Effector memory CD4-positive, alpha-beta T cell (primary cell): ENCODE data around the gene HEBP2.

Experiments
- DNase-seq, 3 donors: peaks; one replicate each; pipeline ENCODE4 v3.0.0-alpha.2; 2020
- H3K27ac ChIP-seq: 2 replicates; pipeline ENCODE4 v1.7.0; 2013; ENCODE audit warnings: mild to moderate bottlenecking, low read length, moderate library complexity; ENCODE audit not compliant: insufficient read depth, poor library complexity, severe bottlenecking
- H3K27me3 ChIP-seq: replicated peaks from 2 replicates; pipeline ENCODE4 v1.7.0; 2013; ENCODE audit warnings: mild to moderate bottlenecking, low read length; ENCODE audit not compliant: insufficient read depth, control insufficient read depth, poor library complexity, severe bottlenecking
- H3K36me3 ChIP-seq: 2 replicates; pipeline ENCODE4 v1.7.0; 2013; ENCODE audit warnings: mild to moderate bottlenecking, low read length, moderate library complexity; ENCODE audit not compliant: control insufficient read depth, insufficient read depth
- H3K4me1 ChIP-seq: 2 replicates; pipeline ENCODE4 v1.7.0; 2013; ENCODE audit warnings: low read length, mild to moderate bottlenecking; ENCODE audit not compliant: control insufficient read depth, insufficient read depth, poor library complexity, severe bottlenecking
- H3K4me3 ChIP-seq: 2 replicates; pipeline ENCODE4 v1.7.0; 2013; ENCODE audit warnings: low read length, low read depth, mild to moderate bottlenecking; ENCODE audit not compliant: insufficient read depth, poor library complexity, severe bottlenecking
- H3K9me3 ChIP-seq: 2 replicates; pipeline ENCODE4 v1.7.0; 2013; ENCODE audit warnings: mild to moderate bottlenecking, low read length, moderate library complexity; ENCODE audit not compliant: control insufficient read depth

The HEBP2 gene

GRCh38 chr6:138431256-138432062 is 27.4 kb downstream of the HEBP2 start:
- no peaks in the 10 kb centered on the region for H3K27me3 ChIP-seq

DNA sequence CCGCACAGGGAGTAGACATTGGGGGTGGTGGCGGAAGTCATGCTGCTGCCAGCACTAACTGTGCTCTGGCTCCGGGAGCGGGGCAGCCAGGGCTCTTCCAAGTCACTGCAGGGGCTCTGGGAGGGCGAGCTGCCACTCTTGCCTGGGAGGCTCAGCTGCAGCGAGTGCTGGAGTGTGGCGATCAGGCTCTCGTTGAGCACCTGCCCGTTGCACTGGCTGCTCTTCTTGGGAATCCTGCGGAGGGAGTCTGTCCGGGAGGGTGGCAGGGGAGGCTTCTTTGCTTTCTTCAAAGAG is 28.0 kb downstream of the HEBP2 start:
- no peak for DNase-seq
- H3K27ac ChIP-seq = no peak overlapping the region
- no peaks in the 10 kb centered on the region for H3K4me1 ChIP-seq
- H3K36me3 ChIP-seq = no peaks in the 10 kb centered on the region
- H3K27me3 ChIP-seq = no peaks in the 10 kb centered on the region
- no peaks in the 10 kb centered on the region for H3K9me3 ChIP-seq
- H3K4me3 ChIP-seq = no peak overlapping the region

More at GRCh38 chr6:138431256-138432062, 27.4 kb downstream of the HEBP2 start:
- no peak for DNase-seq
- Histone ChIP-seq H3K36me3 (no peaks in the 10 kb centered on the region), H3K4me1 (no peaks in the 10 kb centered on the region), H3K9me3 (no peaks in the 10 kb centered on the region), H3K4me3 (no peak overlapping the region), H3K27ac (no peak overlapping the region)

GRCh38 chr6:138434096-138434495 is 30.1 kb downstream of the HEBP2 start:
- Histone ChIP-seq H3K27ac (no peak overlapping the region), H3K9me3 (no peaks in the 10 kb centered on the region), H3K4me1 (no peaks in the 10 kb centered on the region), H3K27me3 (no peaks in the 10 kb centered on the region), H3K4me3 (no peak overlapping the region), H3K36me3 (no peaks in the 10 kb centered on the region)
- DNase-seq = no peak

GRCh38 chr6:138434925-138435324 is 30.9 kb downstream of the HEBP2 start:
- Histone ChIP-seq H3K36me3 (no peaks in the 10 kb centered on the region), H3K27ac (no peak overlapping the region)
- no peak for DNase-seq

DNA sequence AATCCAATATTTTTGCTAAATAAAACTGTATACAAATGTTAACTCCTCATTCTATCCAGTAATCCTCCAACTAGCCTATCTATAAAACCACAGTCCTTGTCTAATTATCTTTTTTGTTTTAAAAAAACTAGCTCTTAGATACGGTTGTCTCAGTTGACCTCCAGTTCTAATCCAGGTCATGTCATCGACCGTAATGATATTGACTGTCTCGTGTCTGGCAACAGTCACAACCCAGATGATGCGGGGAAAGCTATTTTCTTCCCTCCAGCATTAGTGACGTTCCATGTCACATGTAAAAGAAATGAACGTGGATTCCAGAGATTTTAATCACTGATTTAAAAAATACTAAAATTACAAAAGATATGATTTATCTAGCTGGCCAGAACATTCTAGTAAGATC is 35.5 kb downstream of the HEBP2 start:
- Histone ChIP-seq H3K36me3 (no peaks in the 10 kb centered on the region), H3K4me3 (no peak overlapping the region), H3K27me3 (no peaks in the 10 kb centered on the region), H3K9me3 (no peaks in the 10 kb centered on the region), H3K27ac (no peak overlapping the region), H3K4me1 (no peaks in the 10 kb centered on the region)
- DNase-seq = no peak

More at GRCh38 chr6:138434925-138435324, 30.9 kb downstream of the HEBP2 start:
- no peaks in the 10 kb centered on the region for H3K9me3 ChIP-seq
- H3K27me3 ChIP-seq = no peaks in the 10 kb centered on the region
- H3K4me1 ChIP-seq = no peaks in the 10 kb centered on the region
- H3K4me3 ChIP-seq = no peak overlapping the region

- no peaks in the 10 kb centered on the region for H3K36me3 ChIP-seq
- H3K27me3 ChIP-seq = no peaks in the 10 kb centered on the region
- no peaks in the 10 kb centered on the region for H3K9me3 ChIP-seq
- H3K27ac ChIP-seq = no peak overlapping the region
- no peak overlapping the region for H3K4me3 ChIP-seq
- no peaks in the 10 kb centered on the region for H3K4me1 ChIP-seq
- no peak for DNase-seq
Measured at GRCh38 chr6:138440296-138440695, 36.3 kb downstream of the HEBP2 start.

DNA sequence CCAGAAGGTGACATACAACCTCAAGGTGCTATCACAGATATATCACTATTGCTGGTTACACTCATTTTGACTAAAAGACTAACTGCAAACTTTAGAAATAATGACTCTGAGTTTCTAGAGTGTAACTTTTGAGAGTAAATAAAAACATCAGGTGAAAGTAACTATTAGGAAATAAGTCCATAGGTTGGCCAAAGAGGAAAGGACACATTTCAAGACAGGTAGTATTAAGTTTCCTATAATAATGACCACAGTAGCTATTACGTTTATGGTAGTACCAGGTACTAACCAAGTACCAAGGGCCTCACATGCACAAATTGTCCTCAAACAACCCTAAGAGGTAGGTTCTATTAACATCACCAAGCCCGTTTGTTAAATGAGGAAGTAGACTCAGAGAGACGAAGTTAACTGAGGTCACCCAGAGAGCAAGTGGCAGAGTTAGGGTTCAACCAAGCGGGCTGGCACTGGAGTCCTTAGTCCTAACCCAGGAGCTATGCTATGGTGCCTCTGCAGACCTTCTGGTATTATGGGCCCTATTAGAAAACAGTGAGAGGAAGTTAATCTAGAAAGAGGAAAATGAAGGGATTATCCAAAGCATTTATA is 36.8 kb downstream of the HEBP2 start:
- H3K4me1 ChIP-seq = no peaks in the 10 kb centered on the region
- H3K27ac ChIP-seq = no peak overlapping the region
- DNase-seq = no peak
- H3K4me3 ChIP-seq = no peak overlapping the region
- no peaks in the 10 kb centered on the region for H3K9me3 ChIP-seq
- H3K27me3 ChIP-seq = no peaks in the 10 kb centered on the region
- no peaks in the 10 kb centered on the region for H3K36me3 ChIP-seq

DNA sequence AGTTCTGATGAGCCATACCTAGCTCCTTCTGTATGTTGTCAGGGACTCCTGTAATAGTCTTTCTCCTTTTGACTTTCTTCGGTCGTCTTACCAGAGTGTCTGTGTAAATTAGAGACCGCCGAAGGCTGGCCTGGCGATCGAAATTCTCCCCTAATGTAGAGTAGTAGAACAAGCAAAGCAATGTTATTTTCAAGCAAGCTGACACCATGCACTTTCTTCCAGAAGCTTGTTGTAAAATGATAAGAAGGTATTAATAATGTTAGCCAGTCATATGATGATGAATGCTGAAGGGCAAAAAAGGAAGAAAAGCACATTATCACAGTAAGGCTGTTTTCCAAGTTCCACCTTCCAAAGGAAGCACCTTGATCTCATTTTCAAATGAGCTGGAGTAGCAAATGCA is 37.9 kb downstream of the HEBP2 start:
- Histone ChIP-seq H3K9me3 (no peaks in the 10 kb centered on the region), H3K4me3 (no peak overlapping the region), H3K27me3 (no peaks in the 10 kb centered on the region), H3K36me3 (no peaks in the 10 kb centered on the region), H3K4me1 (no peaks in the 10 kb centered on the region), H3K27ac (no peak overlapping the region)
- DNase-seq = no peak

GRCh38 chr6:138442663-138443062 is 38.6 kb downstream of the HEBP2 start:
- H3K36me3 ChIP-seq = no peaks in the 10 kb centered on the region
- H3K27me3 ChIP-seq = no peaks in the 10 kb centered on the region
- H3K4me1 ChIP-seq = no peaks in the 10 kb centered on the region
- no peaks in the 10 kb centered on the region for H3K9me3 ChIP-seq
- no peak overlapping the region for H3K27ac ChIP-seq
- no peak for DNase-seq
- no peak overlapping the region for H3K4me3 ChIP-seq

DNA sequence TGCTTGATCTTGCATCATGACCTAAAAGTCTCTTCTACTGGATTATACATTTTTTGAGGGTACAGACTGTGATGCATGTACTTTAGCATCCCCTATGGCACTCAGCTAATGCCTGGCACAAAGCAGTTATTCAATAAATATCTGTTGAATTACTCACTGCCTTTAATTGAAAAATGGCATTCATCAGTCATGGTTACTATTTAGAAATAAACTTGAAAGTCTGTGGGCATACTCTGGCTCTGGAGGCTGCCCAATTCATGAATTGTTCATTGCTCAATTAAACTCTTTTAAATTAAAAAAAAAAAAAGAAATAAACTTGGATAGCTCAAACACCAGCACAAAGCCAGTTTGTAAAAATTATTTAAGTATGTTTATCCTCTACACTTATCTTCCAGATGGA is 40.0 kb downstream of the HEBP2 start:
- Histone ChIP-seq H3K27ac (no peak overlapping the region), H3K27me3 (no peaks in the 10 kb centered on the region), H3K9me3 (no peaks in the 10 kb centered on the region), H3K4me1 (no peaks in the 10 kb centered on the region), H3K4me3 (no peak overlapping the region), H3K36me3 (no peaks in the 10 kb centered on the region)
- no peak for DNase-seq
